ENCODE data around the gene BTBD2.

Gene BTBD2

DNA sequence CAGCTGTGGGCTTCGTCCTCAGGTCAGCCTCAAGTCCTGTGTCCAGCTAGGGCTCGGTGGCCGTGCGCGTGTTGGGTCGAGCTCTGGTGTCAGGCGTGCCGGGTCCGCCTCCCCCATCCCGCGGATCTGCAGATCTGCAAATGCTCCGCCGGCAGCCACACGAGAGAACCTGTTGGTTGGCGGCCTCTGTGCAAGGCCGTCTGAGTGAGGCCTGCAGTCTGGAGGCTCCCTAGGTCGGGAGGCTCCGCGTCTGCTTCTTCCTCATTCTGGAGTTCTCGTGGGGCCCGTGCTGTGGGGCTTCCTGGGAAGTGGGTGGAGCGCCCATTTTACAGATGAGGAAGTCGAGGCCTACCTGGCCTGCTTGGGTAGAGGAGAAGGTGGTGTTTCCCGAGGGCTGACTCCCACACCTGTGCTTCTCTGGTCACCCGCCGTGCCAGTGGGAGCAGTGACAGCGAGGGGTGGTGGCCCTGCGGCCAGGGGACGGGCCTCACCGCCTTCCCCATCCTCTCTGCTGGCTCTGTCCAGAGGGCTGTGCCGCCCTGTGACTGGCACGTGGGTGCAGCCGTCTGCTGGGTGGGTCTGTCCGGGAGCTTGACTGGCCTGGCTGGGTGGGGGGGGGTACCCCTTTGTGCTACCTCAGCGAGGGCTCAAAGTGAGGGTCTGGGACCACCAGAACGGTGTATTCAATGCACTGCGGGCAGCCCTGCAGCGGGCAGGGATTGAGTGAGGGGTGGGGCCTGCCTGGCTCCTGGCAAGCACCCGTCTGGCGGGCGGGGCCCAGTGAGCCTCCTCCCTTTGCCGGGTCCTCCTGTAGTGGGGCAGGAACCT lies 71.2 kb downstream of the BTBD2 start:
- DNase-seq (ENCODE audit: low read depth in 1 of 2, low spot score in 1 of 2), result no peak

DNA sequence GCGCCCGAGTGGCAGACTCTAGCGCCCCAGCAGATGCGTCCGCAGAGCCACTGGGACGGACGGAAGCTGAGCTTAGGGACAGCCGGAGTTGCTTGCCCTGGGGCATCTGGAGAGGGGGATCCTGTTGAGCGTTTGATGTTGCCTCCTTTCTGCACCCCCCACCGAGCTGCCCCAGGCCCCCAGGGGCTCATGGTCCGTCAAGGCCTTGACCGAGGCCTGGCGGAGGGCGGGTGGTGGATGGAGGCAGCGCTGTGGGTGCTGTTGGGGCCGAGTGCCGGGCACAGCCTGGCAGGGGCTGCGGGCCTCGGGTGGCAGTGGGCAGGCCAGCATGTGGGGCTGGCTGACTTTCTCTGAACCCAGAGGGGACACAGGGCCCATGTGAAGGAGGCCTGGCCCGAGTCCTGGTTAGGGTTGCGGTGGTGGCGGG lies 71.8 kb downstream of the BTBD2 start:
- DNase-seq (ENCODE audit: low read depth in 1 of 2, low spot score in 1 of 2), result no peak

DNA sequence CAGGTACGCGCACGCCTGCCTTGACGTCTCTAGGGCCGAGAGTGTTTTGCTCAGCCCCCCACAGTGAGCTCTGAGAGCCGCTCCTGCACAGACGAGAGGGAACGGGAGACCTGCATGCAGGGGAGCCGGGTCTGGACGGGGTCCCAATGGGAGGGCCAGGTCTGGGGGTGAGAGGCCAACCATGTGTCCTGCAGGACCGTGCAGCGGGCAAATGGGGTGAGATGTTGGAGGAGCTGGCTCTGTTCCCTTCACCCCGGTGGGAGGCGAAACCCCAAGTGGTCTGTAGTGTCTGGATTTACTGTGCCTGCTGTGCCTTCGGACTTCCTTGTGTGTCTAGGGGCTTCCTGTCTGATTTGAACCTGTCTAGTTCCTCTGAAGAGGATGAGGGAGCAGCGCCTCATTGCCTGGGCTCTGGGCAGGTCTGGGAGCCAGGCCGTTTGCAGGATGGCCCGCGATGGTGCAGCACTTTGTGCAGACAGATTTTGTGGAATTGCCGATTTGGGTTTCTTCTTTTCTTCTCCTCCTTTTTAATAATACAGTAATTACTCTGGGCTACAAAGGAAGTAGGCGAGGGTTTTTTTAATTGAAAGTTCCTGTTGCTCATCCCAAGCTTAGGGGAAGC lies 72.5 kb downstream of the BTBD2 start:
- no peak for DNase-seq (ENCODE audit: low read depth in 1 of 2, low spot score in 1 of 2)

DNA sequence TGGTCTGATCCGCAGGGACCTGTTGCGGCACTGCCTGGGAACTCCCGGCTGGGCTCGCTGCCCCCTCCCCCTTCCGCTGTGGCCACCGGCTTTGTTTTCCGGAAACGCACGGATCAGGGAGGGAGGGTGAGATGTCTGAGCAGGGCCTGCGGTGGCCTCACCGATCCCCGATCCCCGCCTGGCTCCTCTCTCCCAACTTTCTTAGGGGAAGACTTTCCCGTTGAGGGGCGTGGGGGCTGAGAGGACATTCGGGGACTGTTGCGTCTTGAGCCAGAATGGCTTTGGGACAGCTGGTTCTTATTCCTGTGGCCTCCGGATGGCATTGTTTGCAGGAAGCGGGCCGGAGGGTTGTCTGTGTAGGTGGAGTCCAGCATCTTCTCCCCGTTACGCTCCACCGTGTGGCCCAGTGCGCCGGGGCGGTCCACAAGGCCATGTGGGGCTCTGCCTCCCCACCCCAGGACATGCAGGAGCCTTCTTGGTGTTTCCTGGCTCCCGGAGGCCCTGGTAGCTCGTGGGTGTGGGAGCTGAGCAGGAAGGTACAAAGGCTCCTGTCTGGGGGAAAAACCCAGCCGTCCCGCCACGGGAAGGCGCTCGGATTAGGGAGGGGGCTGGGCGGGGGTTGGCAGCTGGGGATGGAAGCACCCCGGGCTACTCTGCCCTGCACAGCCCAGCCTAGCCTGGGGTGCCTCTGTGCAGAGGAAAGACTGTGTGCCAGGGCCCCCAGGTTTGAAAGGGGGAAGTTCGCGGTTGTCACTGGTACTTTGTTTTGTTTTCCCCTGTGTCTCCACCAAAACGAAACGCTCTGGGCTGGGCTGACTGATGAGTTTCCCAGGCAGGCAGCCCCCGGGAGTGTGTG lies 73.2 kb downstream of the BTBD2 start:
- DNase-seq (ENCODE audit: low read depth in 1 of 2, low spot score in 1 of 2), result peak; percentile 58 to 73

DNA sequence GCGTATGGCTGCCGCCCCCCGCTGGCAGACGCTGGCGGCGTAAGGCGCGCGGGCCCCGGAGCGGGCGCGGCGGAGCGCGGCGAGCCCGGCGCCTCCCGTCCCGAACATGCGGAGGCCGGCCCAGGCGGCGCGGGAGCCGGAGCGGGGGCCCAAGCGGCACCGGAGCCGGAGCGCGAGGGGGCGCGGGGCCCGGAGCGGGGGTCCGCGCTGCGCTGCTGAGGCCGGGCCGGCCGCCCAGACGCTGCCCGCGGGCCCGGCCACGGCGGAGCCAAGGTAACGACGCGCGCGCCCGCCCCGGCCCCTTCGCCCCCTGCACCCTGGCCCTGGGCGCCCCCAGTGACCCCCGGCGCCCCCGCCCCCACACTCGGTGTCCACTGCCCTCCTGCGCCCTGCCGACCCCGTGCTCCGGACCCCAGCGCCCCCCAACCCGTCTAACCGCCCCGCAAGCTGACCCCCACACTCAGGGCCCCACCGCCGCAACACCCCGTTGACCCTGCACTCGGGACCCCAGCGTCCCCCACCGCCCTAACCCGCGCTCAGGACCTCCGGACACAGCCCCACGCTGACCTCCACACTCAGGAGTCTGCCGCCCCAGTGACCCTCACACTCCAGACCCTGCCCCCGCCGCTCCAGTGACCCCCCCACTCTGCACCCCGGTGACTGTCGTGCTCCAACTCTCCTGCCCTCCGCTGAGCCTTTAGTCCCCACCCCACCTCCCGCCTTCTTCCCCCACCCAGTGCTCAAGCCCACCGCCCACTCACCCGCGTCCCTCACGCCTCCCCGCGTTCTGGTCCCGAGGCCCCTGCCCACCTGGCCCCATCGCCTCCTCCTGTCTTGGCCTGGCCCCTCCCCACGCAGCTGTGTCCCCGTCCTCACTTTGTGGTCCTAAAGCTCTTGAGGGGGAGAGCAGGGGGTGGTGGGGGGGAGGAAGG lies 74.1 kb downstream of the BTBD2 start, which contains the start of gene CSNK1G2:
Gene CSNK1G2, plus strand, starts transcription at position 27 of the 932 bp plus-strand sequence. CDS start 28,601 bp downstream, outside the sequence.
- DNase-seq (ENCODE audit: low read depth in 1 of 2, low spot score in 1 of 2), result no peak

DNA sequence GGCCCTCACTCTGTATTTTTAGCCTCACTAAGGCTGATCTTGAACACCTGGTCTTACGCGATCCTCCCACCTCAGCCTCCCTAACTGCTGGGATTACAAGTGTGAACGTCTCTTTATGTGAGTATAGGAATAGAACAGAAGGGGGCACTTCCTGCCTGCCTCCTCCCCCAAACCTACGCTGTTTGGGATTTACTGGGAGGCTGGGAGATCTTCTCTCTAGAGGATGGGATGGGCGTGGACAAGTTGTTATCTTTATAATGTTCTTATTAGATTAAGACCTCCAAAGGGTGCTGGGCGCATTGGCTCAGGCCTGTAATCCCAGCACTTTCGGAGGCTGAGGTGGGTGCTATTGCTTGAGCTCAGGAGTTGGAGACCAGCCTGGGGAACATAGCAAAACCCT lies 77.4 kb downstream of the BTBD2 start:
- DNase-seq (ENCODE audit: low read depth in 1 of 2, low spot score in 1 of 2), result no peak

DNA sequence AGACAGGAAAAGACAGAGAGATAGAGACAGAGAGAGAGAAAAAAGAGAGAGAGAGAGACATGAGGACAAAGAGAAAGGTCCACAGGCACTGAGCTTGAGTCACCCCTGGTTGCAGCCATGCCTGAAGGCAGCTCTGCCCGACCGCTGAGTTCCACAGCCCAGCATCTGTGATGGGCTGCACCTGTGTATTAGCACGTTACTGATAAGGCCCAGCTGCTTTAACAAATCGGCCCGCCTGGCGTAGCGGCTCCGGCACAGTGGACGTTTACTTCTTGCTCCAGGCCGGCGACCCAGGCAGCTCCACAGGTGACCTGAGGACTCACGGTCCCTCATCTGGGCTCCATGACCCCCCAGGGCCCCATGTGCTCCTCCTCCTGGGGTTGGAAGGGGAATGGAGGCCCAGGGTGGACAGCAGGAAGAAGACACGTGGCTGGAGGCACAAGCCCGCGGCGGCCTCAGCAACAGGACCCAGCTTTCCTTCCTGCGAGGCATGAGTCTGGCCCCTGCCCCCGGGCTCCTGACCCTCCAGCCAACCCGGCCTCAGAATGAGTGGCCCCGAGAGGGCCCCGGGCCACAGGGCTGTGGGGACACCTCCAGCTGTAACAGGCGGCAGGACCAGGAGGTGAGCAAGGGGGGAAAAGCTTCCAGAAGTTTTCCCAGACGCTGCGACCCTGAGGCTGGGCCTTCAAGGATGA lies 78.5 kb downstream of the BTBD2 start:
- DNase-seq (ENCODE audit: low read depth in 1 of 2, low spot score in 1 of 2), result no peak

DNA sequence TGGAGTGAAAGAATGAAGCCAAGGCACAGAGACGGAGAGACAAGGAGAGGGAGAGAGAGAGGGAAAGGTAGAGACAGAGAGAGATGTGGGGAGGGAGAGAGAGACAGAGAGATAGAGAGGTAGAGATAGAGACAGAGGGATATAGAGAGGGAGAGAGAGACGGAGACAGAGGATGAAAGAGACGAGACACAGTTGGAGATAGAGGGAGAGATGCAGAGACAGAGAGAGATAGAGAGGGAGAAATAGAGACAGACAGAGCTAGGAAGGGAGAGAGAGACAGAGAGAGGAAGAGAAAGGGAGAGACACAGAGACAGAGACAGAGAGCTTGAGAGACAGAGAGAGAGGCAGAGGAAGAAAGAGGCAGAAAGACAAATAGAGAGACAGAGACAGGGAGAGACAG lies 79.1 kb downstream of the BTBD2 start:
- DNase-seq (ENCODE audit: low read depth in 1 of 2, low spot score in 1 of 2), result no peak

DNA sequence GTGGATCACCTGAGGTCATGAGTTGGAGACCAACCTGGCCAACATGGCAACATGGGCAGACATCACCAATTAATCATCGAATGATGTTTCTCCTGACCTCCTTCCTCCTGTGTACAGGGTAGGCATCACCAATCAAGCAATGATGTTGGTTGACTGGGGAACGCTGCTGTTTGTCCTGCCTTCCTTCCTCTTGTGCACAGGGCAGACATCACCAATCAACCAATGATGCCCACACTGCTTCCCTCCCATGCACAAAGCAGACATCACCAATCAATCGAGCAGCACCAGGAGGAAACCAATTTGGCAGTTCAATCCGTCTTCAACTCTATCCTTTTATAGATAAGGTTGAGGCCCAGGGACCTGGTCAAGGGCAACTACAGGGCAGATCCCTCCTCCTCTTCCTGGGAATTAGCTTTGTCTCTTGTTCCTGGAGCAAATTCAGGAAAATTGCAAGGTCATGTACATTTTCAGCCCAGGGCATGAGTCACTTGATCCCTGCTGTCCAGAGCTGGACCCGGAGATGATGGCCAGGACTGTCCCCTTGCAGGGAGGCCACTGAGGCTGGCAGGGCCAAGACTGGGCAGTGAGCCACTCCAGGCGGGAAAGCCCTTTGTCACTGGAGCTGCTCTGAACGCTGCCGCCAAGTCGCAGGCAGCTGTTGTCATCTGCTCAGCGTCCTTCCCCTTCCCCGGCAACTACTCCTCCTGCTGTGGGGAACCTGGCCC lies 79.9 kb downstream of the BTBD2 start:
- no peak for DNase-seq (ENCODE audit: low read depth in 1 of 2, low spot score in 1 of 2)
